ENCODE results near the gene CIC. TPM values are rescaled to one million over a fixed set of nuclear protein-coding genes. Genes with fewer than 3 reads are reported as not detected.

Gene CIC
- total and polyA plus RNA-seq, 10 of the 15 experiments (the other 5 are each of a cell fraction or from before 2014, with no cell fraction given) = 0.18 to 50.6 (median 7.1) TPM

DNA sequence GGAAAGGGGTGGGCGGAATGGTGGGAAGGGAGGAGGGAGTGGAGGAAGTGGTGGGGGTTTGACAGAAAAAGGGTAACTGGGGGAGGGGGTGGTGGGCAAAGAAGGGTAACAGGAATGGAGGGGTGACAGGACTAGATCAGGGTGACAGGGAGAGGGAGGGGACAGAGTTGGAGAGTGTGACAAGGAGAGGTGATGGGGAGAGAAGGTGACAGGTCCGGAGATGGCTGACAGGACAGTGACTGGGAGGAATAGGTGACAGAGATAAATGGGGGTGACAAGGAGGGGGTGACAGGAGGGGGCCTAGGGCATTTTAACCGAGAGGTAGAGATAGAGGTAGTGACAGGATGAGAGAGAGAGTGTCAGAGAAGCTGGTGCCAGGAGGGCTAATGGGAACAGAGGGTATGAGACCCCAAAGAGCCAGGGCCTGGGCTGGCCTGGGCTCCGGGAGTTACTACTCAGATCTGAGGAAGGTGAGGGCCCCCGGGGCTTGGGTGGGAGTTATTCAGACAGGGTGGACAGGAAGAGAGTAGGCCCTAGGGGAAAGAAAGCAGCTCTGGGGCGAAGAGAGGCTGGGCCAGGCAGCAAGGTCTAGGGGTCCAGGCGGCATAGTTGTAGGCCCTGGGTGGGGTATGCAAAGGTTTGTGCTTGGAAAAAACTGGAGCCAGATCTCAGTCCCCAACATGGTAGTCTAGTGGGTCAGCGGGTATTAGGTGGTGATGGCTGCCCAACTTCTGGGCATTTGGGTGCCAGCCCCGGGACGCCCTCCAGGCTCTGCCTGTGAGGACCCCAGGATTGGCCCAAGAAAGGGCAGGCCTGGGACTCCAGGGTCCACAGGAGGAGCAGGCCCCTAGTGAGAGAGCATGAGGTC, 660 bp downstream of the CIC start:
- Histone ChIP-seq H3K27ac (ENCODE audit: control insufficient read depth, insufficient read depth) (peak overlapping the region; percentile 94), H3K79me2 (ENCODE audit: control insufficient read depth, insufficient read depth, low read length) (peaks cover 27% of the 10 kb centered on the region), H3K4me3 (peak overlapping the region; percentile 91), H3K9me3 (replicated peaks; ENCODE audit: control insufficient read depth, insufficient read depth, low read length) (no peaks in the 10 kb centered on the region), H4K20me1 (ENCODE audit: control insufficient read depth, insufficient read depth) (no peaks in the 10 kb centered on the region; the same call in 1 of the 2 replicates), H3K4me1 (ENCODE audit: control insufficient read depth, insufficient read depth, low read length) (peaks cover 19% of the 10 kb centered on the region), H3K9ac (ENCODE audit: control insufficient read depth, insufficient read depth, low read length) (peak overlapping the region; percentile 98), H3K4me2 (ENCODE audit: control insufficient read depth, insufficient read depth) (peak overlapping the region; percentile 99), H3K27me3 (replicated peaks in 1 of 2; ENCODE audit: control insufficient read depth in 2 of 2, insufficient read depth in 2 of 2, low read length in 1 of 2) (no peaks in the 10 kb centered on the region), H2AFZ (ENCODE audit: control insufficient read depth, low read depth, low read length) (0 out of 2 replicates have a peak overlapping the region, but pooled peaks have one; percentile 50), H3K36me3 (ENCODE audit: control insufficient read depth in 2 of 2, insufficient read depth in 2 of 2, low read length in 1 of 2) (peaks cover 0 to 19% of the 10 kb centered on the region in 2 experiments; a peak in 3 of 4 replicates)
- in situ Hi-C loops (cut with MboI) = no loop called here
- ChIA-PET CTCF (interaction anchor here (1.0 to 3.2 kb wide), 6 partner anchors 10 to 137 kb away, joined by 3 to 39 read pairs (median 8); partner anchors contain the start of genes GSK3A and POU2F2), POLR2A (interaction anchor here (0.7 to 3.2 kb wide), 10 partner anchors 10 to 140 kb away, joined by 4 to 24 read pairs (median 4); partner anchors contain the start of genes GSK3A and ZNF526), SMC1A (ENCODE audit: uncharacterized antibody, unreplicated experiment) (interaction anchor here (1.0 to 3.2 kb wide), 7 partner anchors 9 to 156 kb away, joined by 3 to 24 read pairs (median 5); partner anchors contain the start of gene ERF), RAD21 (ENCODE audit: unreplicated experiment) (interaction anchor here (0.5 to 3.1 kb wide), 9 partner anchors 10 to 394 kb away, joined by 3 to 23 read pairs (median 5); partner anchors contain the start of gene GSK3A)
- TSS peak; percentile 99 for BruUV-seq (replicated peaks)
- WGBS (ENCODE audit: insufficient coverage, insufficient replicate concordance, low lambda C conversion rate, missing lambda C conversion rate) = 0% methylated on average over 9 of the region's 10 CpGs
- peak; percentile 35 for FAIRE-seq
- intact Hi-C loops (cut with micrococcal nuclease; ENCODE audit: unreplicated experiment) = loop anchor here (2.0 kb wide), 1 partner anchor 13 kb away; no protein-coding TSS in a partner anchor
- no peak for DNase-seq (ENCODE audit: low read depth, low spot score)
- no peak for ATAC-seq
- TF ChIP-seq ATF7 (IDR thresholded peaks at IDR 0.05; ENCODE audit: low read depth) (no peak), NR2F1 (conservative IDR thresholded peaks at IDR 0.05) (no peak), NBN (IDR thresholded peaks at IDR 0.05) (peak; percentile 43), MTA2 (IDR thresholded peaks at IDR 0.05; ENCODE audit: low read depth) (no peak), NRF1 (conservative IDR thresholded peaks at IDR 0.05; ENCODE audit: low read depth, low read length) (no peak), SUPT20H (IDR thresholded peaks at IDR 0.05; ENCODE audit: borderline replicate concordance, control insufficient read depth, low read depth, low read length) (no peak), HDGF (IDR thresholded peaks at IDR 0.05) (peak; percentile 94), BACH1 (IDR thresholded peaks at IDR 0.05; ENCODE audit: borderline replicate concordance) (0 out of 2 replicates have a peak, but pooled peaks have one; percentile 3), MLLT1 (IDR thresholded peaks at IDR 0.05) (peak; percentile 68; the same call in 1 of the 2 replicates), CREB1 (IDR thresholded peaks at IDR 0.05; ENCODE audit: low read depth) (no peak), SMAD1 (IDR thresholded peaks at IDR 0.05; ENCODE audit: low read depth, partially characterized antibody) (peak; percentile 64), PRDM15 (CRISPR knock-in tag; IDR thresholded peaks at IDR 0.05) (no peak), RCOR1 (conservative IDR thresholded peaks at IDR 0.05; ENCODE audit: low read depth, low read length) (0 out of 2 replicates have a peak, but pooled peaks have one; percentile 22)
- TF ChIP-seq, protein P1, sequence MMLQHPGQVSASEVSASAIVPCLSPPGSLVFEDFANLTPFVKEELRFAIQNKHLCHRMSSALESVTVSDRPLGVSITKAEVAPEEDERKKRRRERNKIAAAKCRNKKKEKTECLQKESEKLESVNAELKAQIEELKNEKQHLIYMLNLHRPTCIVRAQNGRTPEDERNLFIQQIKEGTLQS (IDR thresholded peaks at IDR 0.05; ENCODE audit: borderline replicate concordance, extremely low read depth, low read depth, low read length) = no peak
- TF ChIP-seq, protein P2, sequence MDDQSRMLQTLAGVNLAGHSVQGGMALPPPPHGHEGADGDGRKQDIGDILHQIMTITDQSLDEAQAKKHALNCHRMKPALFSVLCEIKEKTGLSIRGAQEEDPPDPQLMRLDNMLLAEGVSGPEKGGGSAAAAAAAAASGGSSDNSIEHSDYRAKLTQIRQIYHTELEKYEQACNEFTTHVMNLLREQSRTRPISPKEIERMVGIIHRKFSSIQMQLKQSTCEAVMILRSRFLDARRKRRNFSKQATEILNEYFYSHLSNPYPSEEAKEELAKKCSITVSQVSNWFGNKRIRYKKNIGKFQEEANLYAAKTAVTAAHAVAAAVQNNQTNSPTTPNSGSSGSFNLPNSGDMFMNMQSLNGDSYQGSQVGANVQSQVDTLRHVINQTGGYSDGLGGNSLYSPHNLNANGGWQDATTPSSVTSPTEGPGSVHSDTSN (IDR thresholded peaks at IDR 0.05; ENCODE audit: insufficient replicate concordance, low read depth, low read length) = peak; percentile 57

Measured in GM12878 (cell line).